HepG2 (cell line): Measurements from ENCODE around the gene PIANP. TPM values are rescaled to one million over a fixed set of nuclear protein-coding genes. Genes with fewer than 3 reads are reported as not detected.

Source experiments
- CHCHD3 ChIP-seq: sonication (generic); formaldehyde crosslinking; IDR thresholded peaks from 2 replicates; pipeline ENCODE4 v1.8.0; 2022; ENCODE audit warnings: mild to moderate bottlenecking, missing genetic modification reagents, moderate library complexity
- JARID2 ChIP-seq: sonication (generic); formaldehyde crosslinking; IDR thresholded peaks from 2 replicates; pipeline ENCODE4 v1.8.1; 2023; ENCODE audit warnings: missing genetic modification reagents, inconsistent platforms; ENCODE audit not compliant: insufficient replicate concordance
- KLF15 ChIP-seq: sonication (generic); formaldehyde crosslinking; IDR thresholded peaks from 2 replicates; pipeline ENCODE4 v1.8.1; 2023; ENCODE audit warnings: borderline replicate concordance, mild to moderate bottlenecking, inconsistent platforms, missing genetic modification reagents, mixed read lengths
- LCORL ChIP-seq, 2 experiments: fragments of 450-650 bp in 1 of 2; sonication (generic) in 1 of 2; formaldehyde crosslinking in 1 of 2; IDR thresholded peaks; 2 replicates each; pipeline versions ENCODE4 v1.5.0 to v1.6.1; 2017 to 2020; ENCODE audit warnings: antibody characterized with exemption in 1 of 2, missing genetic modification reagents in 1 of 2
- MBD4 ChIP-seq: IDR thresholded peaks from 2 replicates; pipeline ENCODE4 v1.6.1; 2012; ENCODE audit warnings: low read length, inconsistent platforms, borderline replicate concordance
- NCOA1 ChIP-seq: sonication (generic); formaldehyde crosslinking; IDR thresholded peaks from 2 replicates; pipeline ENCODE4 v1.9.0; 2021; ENCODE audit warnings: missing genetic modification reagents
- NKX3-1 ChIP-seq: sonication (generic); formaldehyde crosslinking; IDR thresholded peaks from 2 replicates; pipeline ENCODE4 v1.5.0; 2020; ENCODE audit warnings: missing genetic modification reagents
- PRMT3 ChIP-seq: sonication (generic); formaldehyde crosslinking; IDR thresholded peaks from 2 replicates; pipeline ENCODE4 v1.8.1; 2022; ENCODE audit warnings: low read depth, mild to moderate bottlenecking, moderate library complexity, missing genetic modification reagents, borderline replicate concordance
- RBFOX2 ChIP-seq: fragments of 200-400 bp; formaldehyde crosslinking; IDR thresholded peaks from 2 replicates; pipeline ENCODE4 v1.6.1; 2017; ENCODE audit warnings: low read depth, mild to moderate bottlenecking, low read length
- RBM22 ChIP-seq: fragments of 200-400 bp; formaldehyde crosslinking; optimal IDR thresholded peaks from 2 replicates; pipeline ENCODE3; 2017; ENCODE audit warnings: mild to moderate bottlenecking, low read length, moderate library complexity
- ZBTB8A ChIP-seq: sonication (generic); formaldehyde crosslinking; IDR thresholded peaks from 2 replicates; pipeline ENCODE4 v1.4.0; 2020; ENCODE audit warnings: mild to moderate bottlenecking, low read depth, missing genetic modification reagents, borderline replicate concordance
- ZNF605 ChIP-seq: sonication (generic); formaldehyde crosslinking; IDR thresholded peaks from 2 replicates; pipeline ENCODE4 v1.8.0; 2022; ENCODE audit warnings: mild to moderate bottlenecking, missing genetic modification reagents
- ZNF782 ChIP-seq: sonication (generic); formaldehyde crosslinking; IDR thresholded peaks from 2 replicates; pipeline ENCODE4 v1.4.0; 2020; ENCODE audit warnings: missing genetic modification reagents, mild to moderate bottlenecking, borderline replicate concordance
- polyA plus RNA-seq, 8 experiments: library from polyadenylated mRNA; depleted of rRNA in 3 of 8; stranded (reverse) in 7 of 8; unstranded in 1 of 8; fragments of >200 nt; fragmentation: Illumina TruSeq in 4 of 8; extraction: Trizol in 4 of 8; gene quantifications; 2 replicates each; pipeline versions ENCODE4 v1.2.1 to v1.2.3, GENCODE V29; 2011 to 2016; ENCODE audit warnings: low read depth in 4 of 8, missing spikeins in 1 of 8, mixed read lengths in 1 of 8; ENCODE audit not compliant: insufficient read depth in 1 of 8
- total RNA-seq, 5 experiments: library from RNA; depleted of rRNA; stranded (reverse); fragments of >200 nt; fragmentation: Illumina TruSeq; extraction: Trizol; gene quantifications; 2 replicates each; pipeline ENCODE4 v1.2.3, GENCODE V29; 2016; ENCODE audit warnings: low read depth in 1 of 5
- TF ChIP-seq, protein P1 (sequence below): sonication (generic); formaldehyde crosslinking; IDR thresholded peaks from 2 replicates; pipeline ENCODE4 v1.5.1; 2020; ENCODE audit warnings: missing genetic modification reagents, mild to moderate bottlenecking, borderline replicate concordance
- TF ChIP-seq, protein P2 (sequence below), 2 experiments: sonication (generic) in 1 of 2; formaldehyde crosslinking in 1 of 2; IDR thresholded peaks; 2 replicates each; pipeline versions ENCODE4 v1.5.1 to v1.6.1; 2011 to 2020; ENCODE audit warnings: borderline replicate concordance in 1 of 2, low read depth in 1 of 2, low read length in 1 of 2, mild to moderate bottlenecking in 1 of 2, missing genetic modification reagents in 1 of 2, moderate library complexity in 1 of 2
- TF ChIP-seq, protein P3 (sequence below): sonication (generic); formaldehyde crosslinking; IDR thresholded peaks from 2 replicates; pipeline ENCODE4 v1.4.0; 2020; ENCODE audit warnings: missing genetic modification reagents
- TF ChIP-seq, protein P4 (sequence below): sonication (generic); formaldehyde crosslinking; IDR thresholded peaks from 2 replicates; pipeline ENCODE4 v1.8.1; 2022; ENCODE audit warnings: mild to moderate bottlenecking, missing genetic modification reagents

The PIANP gene
- total and polyA plus RNA-seq, 2 of the 13 experiments (the other 11 are each of a cell fraction or from before 2014, with no cell fraction given) = not detected

DNA sequence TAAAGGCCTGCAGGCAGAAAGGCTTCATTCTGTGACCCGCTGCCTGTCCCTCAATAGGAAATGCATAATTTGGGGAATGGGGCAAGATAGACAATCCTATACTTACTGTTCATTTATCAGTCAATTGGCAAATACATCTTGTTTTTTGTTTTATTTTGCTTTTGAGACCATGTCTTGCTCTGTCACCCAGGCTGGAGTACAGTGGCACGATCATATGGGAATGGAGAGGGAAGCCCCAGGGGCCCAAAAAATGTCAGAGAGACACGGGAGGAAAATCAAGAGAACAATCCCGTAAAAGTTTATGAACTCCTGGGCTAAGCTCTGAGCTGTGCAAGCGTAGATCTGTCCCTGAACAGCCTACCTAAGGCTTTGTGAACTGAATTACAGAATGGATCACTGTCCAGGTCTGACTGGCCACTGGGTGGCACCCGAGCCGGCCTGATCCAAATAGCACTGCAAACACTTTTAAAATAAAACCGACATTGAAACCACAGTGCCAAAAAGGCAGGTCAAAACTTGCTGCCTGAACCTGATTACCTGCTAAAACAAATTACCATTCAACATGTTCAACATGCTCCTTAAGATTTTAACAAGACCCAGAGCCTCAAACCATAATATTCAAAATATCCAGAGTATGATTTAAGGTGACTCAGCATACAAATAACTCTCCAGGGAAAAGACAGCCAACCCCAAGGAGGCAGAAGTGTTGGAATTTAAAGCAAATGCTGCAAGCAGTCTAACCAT is 35.0 kb upstream of the PIANP start (continued):
- TF ChIP-seq JARID2 = no peak
- TF ChIP-seq RBM22 = no peak
- TF ChIP-seq KLF15 (CRISPR knock-in tag) = no peak
- no peak for TF ChIP-seq RBFOX2
- TF ChIP-seq, protein P1, sequence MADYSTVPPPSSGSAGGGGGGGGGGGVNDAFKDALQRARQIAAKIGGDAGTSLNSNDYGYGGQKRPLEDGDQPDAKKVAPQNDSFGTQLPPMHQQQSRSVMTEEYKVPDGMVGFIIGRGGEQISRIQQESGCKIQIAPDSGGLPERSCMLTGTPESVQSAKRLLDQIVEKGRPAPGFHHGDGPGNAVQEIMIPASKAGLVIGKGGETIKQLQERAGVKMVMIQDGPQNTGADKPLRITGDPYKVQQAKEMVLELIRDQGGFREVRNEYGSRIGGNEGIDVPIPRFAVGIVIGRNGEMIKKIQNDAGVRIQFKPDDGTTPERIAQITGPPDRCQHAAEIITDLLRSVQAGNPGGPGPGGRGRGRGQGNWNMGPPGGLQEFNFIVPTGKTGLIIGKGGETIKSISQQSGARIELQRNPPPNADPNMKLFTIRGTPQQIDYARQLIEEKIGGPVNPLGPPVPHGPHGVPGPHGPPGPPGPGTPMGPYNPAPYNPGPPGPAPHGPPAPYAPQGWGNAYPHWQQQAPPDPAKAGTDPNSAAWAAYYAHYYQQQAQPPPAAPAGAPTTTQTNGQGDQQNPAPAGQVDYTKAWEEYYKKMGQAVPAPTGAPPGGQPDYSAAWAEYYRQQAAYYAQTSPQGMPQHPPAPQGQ (CRISPR knock-in tag) = no peak
- no peak for TF ChIP-seq ZBTB8A (CRISPR knock-in tag)
- TF ChIP-seq CHCHD3 = no peak
- peak; percentile 95 for TF ChIP-seq ZNF782 (CRISPR knock-in tag)
- TF ChIP-seq, protein P2, sequence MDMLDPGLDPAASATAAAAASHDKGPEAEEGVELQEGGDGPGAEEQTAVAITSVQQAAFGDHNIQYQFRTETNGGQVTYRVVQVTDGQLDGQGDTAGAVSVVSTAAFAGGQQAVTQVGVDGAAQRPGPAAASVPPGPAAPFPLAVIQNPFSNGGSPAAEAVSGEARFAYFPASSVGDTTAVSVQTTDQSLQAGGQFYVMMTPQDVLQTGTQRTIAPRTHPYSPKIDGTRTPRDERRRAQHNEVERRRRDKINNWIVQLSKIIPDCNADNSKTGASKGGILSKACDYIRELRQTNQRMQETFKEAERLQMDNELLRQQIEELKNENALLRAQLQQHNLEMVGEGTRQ (IDR thresholded peaks at IDR 0.05; ENCODE audit: low read depth, low read length) = no peak
- TF ChIP-seq, protein P2 (CRISPR knock-in tag; IDR thresholded peaks at IDR 0.05; ENCODE audit: borderline replicate concordance) = no peak
- no peak for TF ChIP-seq NKX3-1 (CRISPR knock-in tag)
- TF ChIP-seq, protein P3, sequence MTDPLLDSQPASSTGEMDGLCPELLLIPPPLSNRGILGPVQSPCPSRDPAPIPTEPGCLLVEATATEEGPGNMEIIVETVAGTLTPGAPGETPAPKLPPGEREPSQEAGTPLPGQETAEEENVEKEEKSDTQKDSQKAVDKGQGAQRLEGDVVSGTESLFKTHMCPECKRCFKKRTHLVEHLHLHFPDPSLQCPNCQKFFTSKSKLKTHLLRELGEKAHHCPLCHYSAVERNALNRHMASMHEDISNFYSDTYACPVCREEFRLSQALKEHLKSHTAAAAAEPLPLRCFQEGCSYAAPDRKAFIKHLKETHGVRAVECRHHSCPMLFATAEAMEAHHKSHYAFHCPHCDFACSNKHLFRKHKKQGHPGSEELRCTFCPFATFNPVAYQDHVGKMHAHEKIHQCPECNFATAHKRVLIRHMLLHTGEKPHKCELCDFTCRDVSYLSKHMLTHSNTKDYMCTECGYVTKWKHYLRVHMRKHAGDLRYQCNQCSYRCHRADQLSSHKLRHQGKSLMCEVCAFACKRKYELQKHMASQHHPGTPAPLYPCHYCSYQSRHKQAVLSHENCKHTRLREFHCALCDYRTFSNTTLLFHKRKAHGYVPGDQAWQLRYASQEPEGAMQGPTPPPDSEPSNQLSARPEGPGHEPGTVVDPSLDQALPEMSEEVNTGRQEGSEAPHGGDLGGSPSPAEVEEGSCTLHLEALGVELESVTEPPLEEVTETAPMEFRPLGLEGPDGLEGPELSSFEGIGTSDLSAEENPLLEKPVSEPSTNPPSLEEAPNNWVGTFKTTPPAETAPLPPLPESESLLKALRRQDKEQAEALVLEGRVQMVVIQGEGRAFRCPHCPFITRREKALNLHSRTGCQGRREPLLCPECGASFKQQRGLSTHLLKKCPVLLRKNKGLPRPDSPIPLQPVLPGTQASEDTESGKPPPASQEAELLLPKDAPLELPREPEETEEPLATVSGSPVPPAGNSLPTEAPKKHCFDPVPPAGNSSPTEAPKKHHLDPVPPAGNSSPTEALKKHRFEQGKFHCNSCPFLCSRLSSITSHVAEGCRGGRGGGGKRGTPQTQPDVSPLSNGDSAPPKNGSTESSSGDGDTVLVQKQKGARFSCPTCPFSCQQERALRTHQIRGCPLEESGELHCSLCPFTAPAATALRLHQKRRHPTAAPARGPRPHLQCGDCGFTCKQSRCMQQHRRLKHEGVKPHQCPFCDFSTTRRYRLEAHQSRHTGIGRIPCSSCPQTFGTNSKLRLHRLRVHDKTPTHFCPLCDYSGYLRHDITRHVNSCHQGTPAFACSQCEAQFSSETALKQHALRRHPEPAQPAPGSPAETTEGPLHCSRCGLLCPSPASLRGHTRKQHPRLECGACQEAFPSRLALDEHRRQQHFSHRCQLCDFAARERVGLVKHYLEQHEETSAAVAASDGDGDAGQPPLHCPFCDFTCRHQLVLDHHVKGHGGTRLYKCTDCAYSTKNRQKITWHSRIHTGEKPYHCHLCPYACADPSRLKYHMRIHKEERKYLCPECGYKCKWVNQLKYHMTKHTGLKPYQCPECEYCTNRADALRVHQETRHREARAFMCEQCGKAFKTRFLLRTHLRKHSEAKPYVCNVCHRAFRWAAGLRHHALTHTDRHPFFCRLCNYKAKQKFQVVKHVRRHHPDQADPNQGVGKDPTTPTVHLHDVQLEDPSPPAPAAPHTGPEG (CRISPR knock-in tag) = no peak
- TF ChIP-seq, protein P4, sequence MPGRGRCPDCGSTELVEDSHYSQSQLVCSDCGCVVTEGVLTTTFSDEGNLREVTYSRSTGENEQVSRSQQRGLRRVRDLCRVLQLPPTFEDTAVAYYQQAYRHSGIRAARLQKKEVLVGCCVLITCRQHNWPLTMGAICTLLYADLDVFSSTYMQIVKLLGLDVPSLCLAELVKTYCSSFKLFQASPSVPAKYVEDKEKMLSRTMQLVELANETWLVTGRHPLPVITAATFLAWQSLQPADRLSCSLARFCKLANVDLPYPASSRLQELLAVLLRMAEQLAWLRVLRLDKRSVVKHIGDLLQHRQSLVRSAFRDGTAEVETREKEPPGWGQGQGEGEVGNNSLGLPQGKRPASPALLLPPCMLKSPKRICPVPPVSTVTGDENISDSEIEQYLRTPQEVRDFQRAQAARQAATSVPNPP = no peak
- no peak for TF ChIP-seq MBD4
- TF ChIP-seq ZNF605 (CRISPR knock-in tag) = no peak
- TF ChIP-seq LCORL (IDR thresholded peaks at IDR 0.05) = no peak
- TF ChIP-seq LCORL (CRISPR knock-in tag; IDR thresholded peaks at IDR 0.05) = no peak
- no peak for TF ChIP-seq PRMT3 (CRISPR knock-in tag)
- no peak for TF ChIP-seq NCOA1
